Common myeloid progenitor, CD34-positive (primary cell): ENCODE measurements around the gene SYNGR4.
A peak's percentile ranks its signal among the peaks of the same experiment; 100 is the strongest.

Source experiments
- CTCF ChIA-PET: fragments of 350-600 bp; sonication (Branson Sonifier 250); formaldehyde crosslinking; loops from one replicate; lab custom pipeline; 2021; ENCODE audit warnings: antibody characterized with exemption; lab: Charles Lee
- POLR2A ChIA-PET: fragments of 350-600 bp; sonication (Branson Sonifier 250); formaldehyde crosslinking; loops from one replicate; lab custom pipeline; 2021; ENCODE audit warnings: antibody characterized with exemption; lab: Charles Lee
- DNase-seq, 3 donors: peaks; one replicate each; pipeline versions ENCODE4 v3.0.0 to v3.0.0-alpha.2; 2013
- H3K27ac ChIP-seq, 2 experiments: 1 replicate in 1 of 2; 2 replicates in 1 of 2; pipeline ENCODE4 v1.7.0; 2013; ENCODE audit warnings: inconsistent platforms in 2 of 2, low read length in 2 of 2, mild to moderate bottlenecking in 2 of 2, low read depth in 1 of 2, moderate library complexity in 1 of 2; ENCODE audit not compliant: severe bottlenecking in 2 of 2, insufficient read depth in 1 of 2, poor library complexity in 1 of 2
- H3K27me3 ChIP-seq, 5 experiments: replicated peaks in 2 of 5; 1 replicate in 3 of 5; 2 replicates in 2 of 5; pipeline versions ENCODE4 v1.6.1 to v1.7.0; 2013; ENCODE audit warnings: low read length in 4 of 5, mild to moderate bottlenecking in 2 of 5, moderate library complexity in 2 of 5, inconsistent platforms in 1 of 5; ENCODE audit not compliant: insufficient read depth in 5 of 5, control insufficient read depth in 4 of 5
- H3K36me3 ChIP-seq, 4 experiments: 1 replicate in 2 of 4; 2 replicates in 2 of 4; pipeline versions ENCODE4 v1.6.1 to v1.7.0; 2013; ENCODE audit warnings: low read length in 3 of 4, control low read depth in 1 of 4, mild to moderate bottlenecking in 1 of 4; ENCODE audit not compliant: control insufficient read depth in 4 of 4, insufficient read depth in 4 of 4
- H3K4me1 ChIP-seq, 4 experiments: 1 replicate in 3 of 4; 2 replicates in 1 of 4; pipeline versions ENCODE4 v1.6.1 to v1.7.1; 2013; ENCODE audit warnings: low read length in 3 of 4, mild to moderate bottlenecking in 3 of 4, control low read depth in 1 of 4, inconsistent platforms in 1 of 4, moderate library complexity in 1 of 4; ENCODE audit not compliant: control insufficient read depth in 4 of 4, insufficient read depth in 4 of 4; ENCODE audit errors: control extremely low read depth in 1 of 4
- H3K4me3 ChIP-seq, 7 experiments: 1 replicate in 4 of 7; 2 replicates in 3 of 7; pipeline versions ENCODE4 v1.5.1 to v1.7.0; 2013; ENCODE audit warnings: mild to moderate bottlenecking in 7 of 7, low read length in 6 of 7, moderate library complexity in 6 of 7, inconsistent platforms in 2 of 7, low read depth in 2 of 7, control low read depth in 1 of 7; ENCODE audit not compliant: insufficient read depth in 4 of 7, control insufficient read depth in 1 of 7; ENCODE audit errors: extremely low read depth in 1 of 7
- H3K9me3 ChIP-seq, 5 experiments: 1 replicate in 4 of 5; 2 replicates in 1 of 5; pipeline versions ENCODE4 v1.6.1 to v1.7.1; 2013; ENCODE audit warnings: low read length in 4 of 5, mild to moderate bottlenecking in 2 of 5, inconsistent platforms in 1 of 5, low read depth in 1 of 5, moderate library complexity in 1 of 5; ENCODE audit not compliant: control insufficient read depth in 4 of 5, insufficient read depth in 2 of 5; ENCODE audit errors: control extremely low read depth in 1 of 5
- WGBS: methylation state at CpG from one replicate; pipeline ENCODE4 v1.1.5; 2013; ENCODE audit not compliant: insufficient coverage; 5-methylcytosine and 5-hydroxymethylcytosine counted together

SYNGR4 gene

GRCh38 chr19:48379058-48379457 lies 14.9 kb downstream of the SYNGR4 start:
- H3K36me3 ChIP-seq = peaks cover 2 to 25% (median 20%) of the 10 kb centered on the region in 4 experiments
- no peak overlapping the region for H3K27ac ChIP-seq
- 87% methylated on average over 5 of the region's 5 CpGs for WGBS
- ChIA-PET POLR2A (no interaction called here), CTCF (interaction anchor here (0.6 kb wide), 1 partner anchor 102 kb away, joined by 4 read pairs; no protein-coding TSS in a partner anchor)
- no peaks in the 10 kb centered on the region for H3K4me1 ChIP-seq
- H3K9me3 ChIP-seq = no peaks in the 10 kb centered on the region
- no peak overlapping the region for H3K4me3 ChIP-seq
- H3K27me3 ChIP-seq = no peaks in the 10 kb centered on the region
- DNase-seq = no peak

- POLR2A ChIA-PET = interaction anchor here (0.6 kb wide), 1 partner anchor 193 kb away, joined by 3 read pairs; no protein-coding TSS in a partner anchor
Measured at GRCh38 chr19:48381178-48381950, 17.2 kb downstream of the SYNGR4 start.

GRCh38 chr19:48382286-48382685 lies 18.1 kb downstream of the SYNGR4 start:
- Histone ChIP-seq H3K4me3 (no peak overlapping the region), H3K4me1 (no peaks in the 10 kb centered on the region), H3K27me3 (no peaks in the 10 kb centered on the region), H3K36me3 (peaks cover 2 to 46% (median 44%) of the 10 kb centered on the region in 4 experiments), H3K27ac (no peak overlapping the region), H3K9me3 (no peaks in the 10 kb centered on the region)
- ChIA-PET POLR2A (no interaction called here), CTCF (interaction anchor here (0.7 kb wide), 1 partner anchor 1753 kb away, joined by 3 read pairs; no protein-coding TSS in a partner anchor)
- no peak for DNase-seq
- WGBS = 80% methylated on average over 8 of the region's 8 CpGs

More at GRCh38 chr19:48381178-48381950, 17.2 kb downstream of the SYNGR4 start:
- H3K27ac ChIP-seq = no peak overlapping the region
- H3K4me3 ChIP-seq = no peak overlapping the region
- no peaks in the 10 kb centered on the region for H3K4me1 ChIP-seq
- no peaks in the 10 kb centered on the region for H3K27me3 ChIP-seq
- whole genome bisulfite sequencing = 100% methylated on average over 8 of the region's 11 CpGs
- CTCF ChIA-PET = interaction anchor here (0.9 kb wide), 1 partner anchor 47 kb away, joined by 4 read pairs; no protein-coding TSS in a partner anchor
- no peak for DNase-seq
- no peaks in the 10 kb centered on the region for H3K9me3 ChIP-seq
- peaks cover 2 to 42% (median 38%) of the 10 kb centered on the region in 4 experiments for H3K36me3 ChIP-seq

GRCh38 chr19:48385461-48386087 lies 21.4 kb downstream of the SYNGR4 start:
- CTCF ChIA-PET = no interaction called here
- DNase-seq = no peak
- H3K36me3 ChIP-seq = peaks cover 9 to 63% (median 56%) of the 10 kb centered on the region in 4 experiments

GRCh38 chr19:48386981-48387380 lies 22.8 kb downstream of the SYNGR4 start:
- WGBS = 100% methylated on average over 1 of the region's 3 CpGs
- Histone ChIP-seq H3K9me3 (no peaks in the 10 kb centered on the region), H3K27me3 (no peaks in the 10 kb centered on the region), H3K4me1 (peaks cover 0 to 16% (median 12%) of the 10 kb centered on the region in 4 experiments), H3K27ac (no peak overlapping the region), H3K36me3 (peaks cover 8 to 58% (median 51%) of the 10 kb centered on the region in 4 experiments), H3K4me3 (no peak overlapping the region)
- DNase-seq = no peak
- CTCF ChIA-PET = interaction anchor here (0.6 kb wide), 1 partner anchor 46 kb away, joined by 3 read pairs; no protein-coding TSS in a partner anchor
- POLR2A ChIA-PET = no interaction called here

More at GRCh38 chr19:48385461-48386087, 21.4 kb downstream of the SYNGR4 start:
- H3K4me1 ChIP-seq = peaks cover 0 to 9% (median 7%) of the 10 kb centered on the region in 4 experiments
- POLR2A ChIA-PET = no interaction called here
- no peaks in the 10 kb centered on the region for H3K27me3 ChIP-seq
- H3K9me3 ChIP-seq = no peaks in the 10 kb centered on the region
- no peak overlapping the region for H3K27ac ChIP-seq
- 95% methylated on average over 7 of the region's 7 CpGs for WGBS
- no peak overlapping the region for H3K4me3 ChIP-seq

GRCh38 chr19:48390188-48391099 lies 26.3 kb downstream of the SYNGR4 start:
- Histone ChIP-seq H3K36me3 (peaks cover 8 to 27% (median 25%) of the 10 kb centered on the region in 4 experiments), H3K4me3 (peak overlapping the region; percentile 77 to 96 (median 86)), H3K4me1 (peaks cover 0 to 35% (median 27%) of the 10 kb centered on the region in 4 experiments), H3K9me3 (no peaks in the 10 kb centered on the region), H3K27me3 (peaks cover 0 to 31% (median 10%) of the 10 kb centered on the region in 5 experiments), H3K27ac (peak overlapping the region; percentile 92 to 97)
- POLR2A ChIA-PET = interaction anchor here (1.0 kb wide), 2 partner anchors 53 to 65 kb away, joined by 3 read pairs; partner anchors contain the start of gene EMP3
- CTCF ChIA-PET = interaction anchor here (0.9 to 2.2 kb wide), 16 partner anchors 10 to 103 kb away, joined by 3 to 14 read pairs (median 4); partner anchors contain the start of genes SYNGR4 and TMEM143
- DNase-seq = peak; percentile 67 to 84 (median 81)
- WGBS = 0% methylated on average over 15 of the region's 24 CpGs
